K562 treated with DMSO at 1 percent for 12 hours (cell line): Measurements from ENCODE around the gene TEX47. TPM values are rescaled to one million over a fixed set of nuclear protein-coding genes. Genes with fewer than 3 reads are reported as not detected.

Experiments
- total RNA-seq: library from RNA; unstranded; fragments of 300-600 nt; gene quantifications from 2 replicates; pipeline ENCODE4 v1.2.3, GENCODE V29; 2022; ENCODE audit not compliant: insufficient read depth

The TEX47 gene
- not detected in 2 replicates for total RNA-seq

GRCh38 chr7:88795553-88795952 is at the start of gene TEX47:
TSS of gene TEX47 (minus strand) at chr7:88795737. CDS start at chr7:88794942, 795 bp downstream.

DNA sequence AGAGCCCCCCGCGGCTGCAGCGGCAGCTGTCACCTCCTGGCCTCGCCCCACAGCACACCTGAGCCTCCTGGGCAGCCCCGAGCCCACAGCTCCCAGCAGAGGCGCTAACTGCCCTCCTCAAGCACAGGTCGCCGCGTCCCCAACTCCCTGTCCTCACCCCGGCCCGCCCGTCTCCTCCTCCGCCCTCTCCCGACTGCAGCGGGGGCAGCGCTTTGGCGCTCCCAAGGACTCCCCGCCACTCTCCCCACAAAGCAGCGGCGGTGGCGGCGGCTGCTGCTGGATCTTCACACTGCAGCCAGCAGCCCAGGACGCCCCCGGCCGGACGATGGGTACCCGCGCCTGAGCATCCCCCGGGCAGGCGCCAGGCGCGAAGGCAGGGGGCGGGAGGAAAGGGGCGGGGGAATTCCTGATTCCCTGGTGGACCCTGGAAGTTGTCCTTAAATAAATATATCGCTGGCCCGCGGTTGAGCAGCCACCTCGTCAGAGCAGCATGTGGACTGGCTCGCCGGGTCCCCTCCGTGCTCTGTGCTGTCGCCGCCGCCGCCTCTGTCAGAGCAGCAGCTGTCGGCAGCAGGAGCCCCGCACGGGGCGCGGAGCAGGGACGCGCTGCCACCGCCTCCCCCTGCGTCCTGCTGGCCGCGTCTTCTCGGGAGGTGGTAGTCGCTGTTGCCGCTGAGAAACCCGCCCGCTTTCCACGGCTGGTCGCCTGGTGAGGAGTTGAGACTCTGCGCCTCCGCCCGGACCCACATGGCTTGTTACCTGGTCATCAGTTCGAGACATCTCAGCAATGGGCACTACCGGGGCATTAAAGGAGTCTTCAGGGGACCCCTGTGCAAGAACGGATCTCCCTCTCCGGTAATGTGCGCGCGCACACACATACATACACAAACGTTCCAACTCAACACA is 36.1 kb downstream of the TEX47 start, which contains the start of gene ZNF804B:
ZNF804B (plus strand) TSS at position 471 of the 906 bp plus-strand sequence; CDS start at position 748, 277 bp downstream.

Other genes starting within 250 kb of the TEX47 start
- 0.25 TPM in 1 of 2 replicates, not detected in the other for gene ZNF804B, start 36.0 kb downstream of the TEX47 start, total RNA-seq